Stimulated activated CD4-positive, alpha-beta T cell treated with anti-CD3 and anti-CD28 coated beads, Interleukin-15, amount 100 ng/mL, for 24 hours (primary cell): ENCODE results near the gene PBX2.
A peak's percentile ranks its signal among the peaks of the same experiment; 100 is the strongest.
"Not testable (repeated sequence)": the region's sequence is repeated elsewhere in the genome, so short reads cannot be mapped to it uniquely, and the experiment has no call there.

Experiments used
- DNase-seq: peaks from one replicate; pipeline ENCODE4 v3.0.0-alpha.2; 2020

PBX2 gene

GRCh38 chr6:32186151-32186840 is 3.7 kb downstream of the PBX2 start:
- DNase-seq: not testable (repeated sequence)

GRCh38 chr6:32185681-32186131 is 4.3 kb downstream of the PBX2 start:
- peak; percentile 77 for DNase-seq

GRCh38 chr6:32184084-32184640 is 5.8 kb downstream of the PBX2 start, which contains the start of gene AGER:
TSS of gene AGER (minus strand) at chr6:32184253. CDS start at chr6:32184222, 31 bp downstream.
- no peak for DNase-seq

GRCh38 chr6:32183483-32184083 is 6.4 kb downstream of the PBX2 start:
- no peak for DNase-seq

- no peak for DNase-seq
These were observed 7.0 kb downstream of the PBX2 start for GRCh38 chr6:32183030-32183429.

- DNase-seq: no peak
These were observed 7.4 kb downstream of the PBX2 start for GRCh38 chr6:32182555-32182981.

GRCh38 chr6:32181915-32182529 is 8.0 kb downstream of the PBX2 start:
- no peak for DNase-seq

GRCh38 chr6:32181148-32181702 is 8.8 kb downstream of the PBX2 start:
- DNase-seq: no peak

GRCh38 chr6:32179766-32180405 is 10.1 kb downstream of the PBX2 start:
- DNase-seq: no peak

GRCh38 chr6:32178547-32179440 is 11.2 kb downstream of the PBX2 start:
- DNase-seq: no peak

GRCh38 chr6:32177788-32178546 is 12.0 kb downstream of the PBX2 start, which contains the start of gene RNF5:
TSS of gene RNF5 (plus strand) at chr6:32178405. CDS start at chr6:32178512, 107 bp downstream.
- DNase-seq: peak; percentile 93

- DNase-seq: peak; percentile 49
These were observed 12.7 kb downstream of the PBX2 start for GRCh38 chr6:32177183-32177787.

- DNase-seq: no peak
These were observed 13.4 kb downstream of the PBX2 start for GRCh38 chr6:32176476-32177182.

GRCh38 chr6:32175711-32176475 is 14.1 kb downstream of the PBX2 start, which contains the start of gene AGPAT1:
TSS of gene AGPAT1 (minus strand) at chr6:32176084. CDS start at chr6:32171496, 4,588 bp downstream.
- DNase-seq: peak; percentile 98

GRCh38 chr6:32175322-32175710 is 14.7 kb downstream of the PBX2 start:
- no peak for DNase-seq

GRCh38 chr6:32174416-32174815 is 15.6 kb downstream of the PBX2 start:
- DNase-seq: no peak

GRCh38 chr6:32173051-32173727 is 16.8 kb downstream of the PBX2 start:
- DNase-seq: no peak

GRCh38 chr6:32171234-32171633 is 18.8 kb downstream of the PBX2 start:
- no peak for DNase-seq
